Large intestine (tissue), 3 donors: ENCODE results near the gene CPEB2. TPM values are rescaled to one million over a fixed set of nuclear protein-coding genes. Genes with fewer than 3 reads are reported as not detected.

ENCODE experiments used
- DNase-seq, 2 donors: peaks; one replicate each; pipeline versions ENCODE4 v3.0.0 to v3.0.0-alpha.2; 2013
- H3K27ac ChIP-seq: one replicate; pipeline ENCODE4 v1.5.1; 2013; ENCODE audit warnings: low read length
- H3K27me3 ChIP-seq: 2 replicates; pipeline ENCODE4 v1.6.1; 2013; ENCODE audit warnings: low read length; ENCODE audit not compliant: control insufficient read depth, insufficient read depth
- H3K36me3 ChIP-seq: 2 replicates; pipeline ENCODE4 v1.6.1; 2013; ENCODE audit warnings: low read length; ENCODE audit not compliant: control insufficient read depth, insufficient read depth
- H3K4me1 ChIP-seq: one replicate; pipeline ENCODE4 v1.6.1; 2013; ENCODE audit warnings: low read length; ENCODE audit not compliant: control insufficient read depth, insufficient read depth
- H3K4me3 ChIP-seq: one replicate; pipeline ENCODE4 v1.5.1; 2013; ENCODE audit warnings: low read length
- H3K9me3 ChIP-seq: one replicate; pipeline ENCODE4 v1.6.1; 2013; ENCODE audit warnings: mild to moderate bottlenecking, low read depth, low read length, moderate library complexity; ENCODE audit not compliant: control insufficient read depth
- WGBS: methylation state at CpG from one replicate; pipeline ENCODE4 v1.1.5; 2013; ENCODE audit warnings: low lambda C conversion rate; ENCODE audit not compliant: insufficient coverage; 5-methylcytosine and 5-hydroxymethylcytosine counted together
- polyA plus RNA-seq: library from polyadenylated mRNA; unstranded; fragments of 120-200 nt; gene quantifications from one replicate; pipeline ENCODE4 v1.2.1, GENCODE V29; 2013

CPEB2 gene
- polyA plus RNA-seq, 1 donor = 18.3 TPM

DNA sequence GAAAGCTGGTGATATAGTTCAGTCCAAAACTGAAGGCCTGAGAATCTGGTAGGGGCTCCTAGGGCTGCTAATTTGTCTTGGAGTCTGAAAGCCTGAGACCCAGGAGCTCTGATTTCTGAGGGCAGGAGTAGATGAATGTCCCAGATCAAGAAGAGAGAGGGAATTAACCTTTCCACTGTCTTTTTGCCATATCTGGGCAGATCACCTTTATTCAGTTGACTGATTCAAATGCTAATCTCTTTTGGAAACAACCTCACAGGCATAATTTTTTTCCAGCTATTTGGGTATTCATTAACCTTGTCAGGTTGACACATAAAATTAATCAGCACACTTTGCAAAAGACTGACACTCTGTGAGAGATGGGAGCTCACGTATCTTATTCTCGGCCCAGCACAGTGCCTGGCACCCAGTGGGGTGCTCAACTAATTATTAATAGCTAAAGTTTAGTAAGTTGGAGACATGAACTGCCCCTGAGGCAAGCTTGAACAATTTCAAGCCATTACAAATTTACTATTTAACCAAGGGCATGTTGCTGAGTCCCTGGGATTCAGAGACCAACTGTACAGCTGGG, 114.3 kb downstream of the CPEB2 start:
- DNase-seq = peak in 1 of 2 donors; percentile 41

DNA sequence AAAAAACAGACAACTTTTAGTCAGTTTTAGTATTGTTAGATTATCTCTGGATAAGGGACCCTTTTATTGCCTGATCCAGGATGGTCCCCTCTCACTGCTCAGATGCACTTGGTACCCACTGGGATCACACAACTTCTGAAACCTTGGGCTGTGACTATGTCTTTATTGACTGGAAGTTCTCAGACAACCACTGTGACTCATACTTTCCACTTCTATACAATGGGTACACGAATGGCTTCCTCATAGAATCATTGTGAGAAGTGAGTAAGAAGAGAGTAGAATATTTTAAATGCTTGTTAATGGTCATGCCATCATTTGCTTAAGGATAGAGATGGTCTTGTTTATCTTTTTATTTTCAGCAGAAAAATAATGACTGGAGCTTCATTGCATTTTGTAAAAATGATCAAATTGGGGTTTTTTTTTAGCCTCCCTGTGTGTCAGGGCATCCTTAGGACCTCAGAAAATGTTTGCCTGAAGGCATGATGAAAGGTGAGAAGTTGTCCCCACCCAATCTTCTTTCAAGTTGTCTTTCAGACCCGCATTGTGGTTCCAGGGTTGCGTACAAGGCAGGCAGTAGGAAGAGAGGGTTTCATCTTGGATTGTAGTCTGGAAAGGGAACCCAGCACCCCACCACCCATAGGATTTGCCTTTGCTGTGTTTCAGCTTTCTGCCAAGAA, 115.1 kb downstream of the CPEB2 start:
- Histone ChIP-seq H3K36me3 (no peaks in the 10 kb centered on the region), H3K9me3 (no peaks in the 10 kb centered on the region), H3K27me3 (no peaks in the 10 kb centered on the region), H3K4me1 (peaks cover 6% of the 10 kb centered on the region), H3K4me3 (no peak overlapping the region), H3K27ac (no peak overlapping the region)
- no peak for DNase-seq
- 60% methylated on average over 1 of the region's 3 CpGs for WGBS

More for the DNA sequence above, 114.3 kb downstream of the CPEB2 start:
- no CpG with 5 or more reads among the region's 2 CpGs for WGBS
- peaks cover 7% of the 10 kb centered on the region for H3K4me1 ChIP-seq
- no peaks in the 10 kb centered on the region for H3K9me3 ChIP-seq
- H3K27ac ChIP-seq = no peak overlapping the region
- H3K4me3 ChIP-seq = no peak overlapping the region
- H3K27me3 ChIP-seq = no peaks in the 10 kb centered on the region
- no peaks in the 10 kb centered on the region for H3K36me3 ChIP-seq

DNA sequence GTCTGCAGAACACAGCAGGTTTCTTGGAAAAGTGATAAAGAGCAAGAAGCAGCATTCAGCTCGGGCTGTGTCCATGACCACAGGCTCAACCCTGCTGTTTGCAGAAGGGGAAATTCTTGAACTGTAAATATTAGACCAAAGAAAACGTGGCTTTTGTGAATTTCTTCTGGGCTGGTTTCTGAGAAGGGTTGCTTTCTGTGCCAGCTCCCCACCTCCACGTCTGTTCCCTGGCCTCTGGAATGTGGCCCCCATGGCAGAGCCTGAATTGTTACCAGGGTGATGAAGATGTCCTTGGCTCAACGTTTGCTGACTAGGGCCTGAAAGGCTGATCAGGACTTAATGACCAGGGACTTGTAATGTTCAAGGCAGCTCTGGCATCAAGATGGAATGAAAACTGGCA, 116.0 kb downstream of the CPEB2 start:
- Histone ChIP-seq H3K4me1 (peaks cover 6% of the 10 kb centered on the region), H3K4me3 (no peak overlapping the region), H3K9me3 (no peaks in the 10 kb centered on the region), H3K36me3 (no peaks in the 10 kb centered on the region), H3K27ac (no peak overlapping the region), H3K27me3 (no peaks in the 10 kb centered on the region)
- no CpG with 5 or more reads among the region's 4 CpGs for WGBS
- DNase-seq = no peak
